Adrenal gland (tissue), 5 donors: Measurements from ENCODE around the gene TNXB.

ENCODE experiments used
- POLR2A ChIP-seq, 2 donors: fragments of 450-650 bp; IDR thresholded peaks; one replicate each; pipeline ENCODE4 v1.6.1; 2017; ENCODE audit warnings: antibody characterized with exemption in 2 of 2, mild to moderate bottlenecking in 2 of 2, moderate library complexity in 1 of 2
- TF ChIP-seq, protein P1 (sequence below), 6 experiments: fragments of 450-650 bp in 4 of 6; fragments of 200-600 bp in 2 of 6; sonication (generic) in 1 of 6; IDR thresholded peaks; 1 replicate in 5 of 6; 2 replicates in 1 of 6; pipeline versions ENCODE4 v1.5.1 to v1.8.0; 2016 to 2021; ENCODE audit warnings: antibody characterized with exemption in 6 of 6, mild to moderate bottlenecking in 2 of 6, moderate library complexity in 1 of 6
- donor health status: DM: no; HTN: no; CAD: no.

- TF ChIP-seq, protein P1, sequence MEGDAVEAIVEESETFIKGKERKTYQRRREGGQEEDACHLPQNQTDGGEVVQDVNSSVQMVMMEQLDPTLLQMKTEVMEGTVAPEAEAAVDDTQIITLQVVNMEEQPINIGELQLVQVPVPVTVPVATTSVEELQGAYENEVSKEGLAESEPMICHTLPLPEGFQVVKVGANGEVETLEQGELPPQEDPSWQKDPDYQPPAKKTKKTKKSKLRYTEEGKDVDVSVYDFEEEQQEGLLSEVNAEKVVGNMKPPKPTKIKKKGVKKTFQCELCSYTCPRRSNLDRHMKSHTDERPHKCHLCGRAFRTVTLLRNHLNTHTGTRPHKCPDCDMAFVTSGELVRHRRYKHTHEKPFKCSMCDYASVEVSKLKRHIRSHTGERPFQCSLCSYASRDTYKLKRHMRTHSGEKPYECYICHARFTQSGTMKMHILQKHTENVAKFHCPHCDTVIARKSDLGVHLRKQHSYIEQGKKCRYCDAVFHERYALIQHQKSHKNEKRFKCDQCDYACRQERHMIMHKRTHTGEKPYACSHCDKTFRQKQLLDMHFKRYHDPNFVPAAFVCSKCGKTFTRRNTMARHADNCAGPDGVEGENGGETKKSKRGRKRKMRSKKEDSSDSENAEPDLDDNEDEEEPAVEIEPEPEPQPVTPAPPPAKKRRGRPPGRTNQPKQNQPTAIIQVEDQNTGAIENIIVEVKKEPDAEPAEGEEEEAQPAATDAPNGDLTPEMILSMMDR (IDR thresholded peaks at IDR 0.05) = no peak
- TF ChIP-seq POLR2A (IDR thresholded peaks at IDR 0.05) = no peak
Observed at GRCh38 chr6:32075781-32076180, 33.4 kb downstream of the TNXB start.
